Colonic mucosa (tissue), 4 donors: Measurements from ENCODE around the gene UBE2E1. TPM values are rescaled to one million over a fixed set of nuclear protein-coding genes. Genes with fewer than 3 reads are reported as not detected.
A peak's percentile ranks its signal among the peaks of the same experiment; 100 is the strongest.
"Not testable (repeated sequence)": the region's sequence is repeated elsewhere in the genome, so short reads cannot be mapped to it uniquely, and the experiment has no call there.

ENCODE experiments used
- DNase-seq: peaks from one replicate; pipeline ENCODE4 v3.0.0-alpha.2; 2020
- H3K27ac ChIP-seq: fragments of 200-600 bp; one replicate; pipeline ENCODE4 v1.8.0; 2021
- H3K27me3 ChIP-seq: fragments of 200-600 bp; one replicate; pipeline ENCODE4 v1.8.0; 2021
- H3K36me3 ChIP-seq: fragments of 200-600 bp; one replicate; pipeline ENCODE4 v1.8.0; 2021
- H3K4me1 ChIP-seq: fragments of 200-600 bp; one replicate; pipeline ENCODE4 v1.8.0; 2021; ENCODE audit warnings: mild to moderate bottlenecking
- H3K4me3 ChIP-seq: fragments of 200-600 bp; one replicate; pipeline ENCODE4 v1.8.0; 2021
- H3K9ac ChIP-seq, 2 donors: one replicate each; pipeline ENCODE4 v1.7.0; 2013; ENCODE audit warnings: control low read depth in 2 of 2, low read depth in 2 of 2, low read length in 2 of 2
- H3K9me3 ChIP-seq: fragments of 200-600 bp; one replicate; pipeline ENCODE4 v1.8.0; 2021
- CTCF ChIP-seq: fragments of 200-600 bp; IDR thresholded peaks from one replicate; pipeline ENCODE4 v1.8.0; 2022; ENCODE audit warnings: antibody characterized with exemption, mild to moderate bottlenecking
- intact Hi-C: fragments of 100-400 bp; cut with DNase I; formaldehyde crosslinking; loops from one replicate; pipeline ENCODE4 v1.14.1; 2022
- total RNA-seq, 2 donors: library from RNA; stranded (reverse); fragmentation: NEBNext Ultra II Directional in 1 of 2; extraction: Animal tissue kit (Norgen Biotek cat#: 25700) in 1 of 2; gene quantifications; one replicate each; pipeline ENCODE4 v1.2.1, GENCODE V29; 2021
- donor health status: healthy.
- donor health status: DM: no; HTN: no; CAD: no.
- donor health status: DM: no; HTN: no; CAD: no.

UBE2E1 gene
- total RNA-seq, 2 donors from 2014 or later = 68.6 to 81.7 TPM

GRCh38 chr3:23916152-23916885 lies 110.6 kb downstream of the UBE2E1 start:
- H3K4me3 ChIP-seq = peak overlapping the region; percentile 95
- no peaks in the 10 kb centered on the region for H3K27me3 ChIP-seq
- no peaks in the 10 kb centered on the region for H3K36me3 ChIP-seq
- TF ChIP-seq CTCF = no peak
- peak overlapping the region; percentile 88 to 95 for H3K9ac ChIP-seq
- intact Hi-C loops = no loop called here
- H3K27ac ChIP-seq = peak overlapping the region; percentile 93
- no peaks in the 10 kb centered on the region for H3K9me3 ChIP-seq
- peaks cover 5% of the 10 kb centered on the region for H3K4me1 ChIP-seq
- DNase-seq = peak; percentile 49

- Histone ChIP-seq H3K9me3 (no peaks in the 10 kb centered on the region), H3K4me3 (peak within 1 kb of the TSS; percentile 95), H3K27me3 (no peaks in the 10 kb centered on the region), H3K9ac (peak within 1 kb of the TSS; percentile 88 to 95), H3K36me3 (no peaks in the 10 kb centered on the region), H3K27ac (peak within 1 kb of the TSS; percentile 93), H3K4me1 (peaks cover 5% of the 10 kb centered on the region)
- peak; percentile 98 for DNase-seq
- peak; percentile 68 for TF ChIP-seq CTCF
- intact Hi-C loops = no loop called here
Observed at GRCh38 chr3:23916886-23917678, 111.3 kb downstream of the UBE2E1 start, which contains the start of the genes NKIRAS1 and RPL15. NKIRAS1 (minus strand) TSS chr3:23916990; CDS start chr3:23910904, 6,086 bp downstream. RPL15 (plus strand) TSS chr3:23917132; CDS start chr3:23917860, 728 bp downstream.

GRCh38 chr3:23917679-23918303 lies 112.0 kb downstream of the UBE2E1 start:
- H3K4me3 ChIP-seq = peak overlapping the region; percentile 95
- H3K36me3 ChIP-seq, DNase-seq, H3K27me3 ChIP-seq, intact Hi-C loops, H3K9me3 ChIP-seq, H3K4me1 ChIP-seq: not testable (repeated sequence)
- H3K27ac ChIP-seq = peak overlapping the region; percentile 93
- H3K9ac ChIP-seq = peak overlapping the region; percentile 88 to 95

GRCh38 chr3:23918331-23918730 lies 112.6 kb downstream of the UBE2E1 start:
- Histone ChIP-seq H3K4me3 (peak overlapping the region; percentile 95), H3K9ac (peak overlapping the region; percentile 88 to 95), H3K27ac (peak overlapping the region; percentile 93)
- intact Hi-C loops, H3K4me1 ChIP-seq, H3K36me3 ChIP-seq, H3K27me3 ChIP-seq, H3K9me3 ChIP-seq, DNase-seq: not testable (repeated sequence)

- H3K9me3 ChIP-seq = no peaks in the 10 kb centered on the region
- DNase-seq = no peak
- intact Hi-C loops = no loop called here
- H3K4me1 ChIP-seq = peaks cover 5% of the 10 kb centered on the region
- no peak overlapping the region for H3K27ac ChIP-seq
- H3K36me3 ChIP-seq = no peaks in the 10 kb centered on the region
- no peak for TF ChIP-seq CTCF
- H3K27me3 ChIP-seq = no peaks in the 10 kb centered on the region
- no peak overlapping the region for H3K4me3 ChIP-seq
- no peak overlapping the region for H3K9ac ChIP-seq
Observed at GRCh38 chr3:23919628-23920027, 113.9 kb downstream of the UBE2E1 start.

GRCh38 chr3:23920151-23920655 lies 114.4 kb downstream of the UBE2E1 start:
- H3K4me3 ChIP-seq = no peak overlapping the region
- no peaks in the 10 kb centered on the region for H3K36me3 ChIP-seq
- no peaks in the 10 kb centered on the region for H3K9me3 ChIP-seq
- no peaks in the 10 kb centered on the region for H3K27me3 ChIP-seq
- TF ChIP-seq CTCF = no peak
- no peak for DNase-seq
- intact Hi-C loops = no loop called here
- no peak overlapping the region for H3K27ac ChIP-seq
- H3K9ac ChIP-seq = no peak overlapping the region
- peaks cover 5% of the 10 kb centered on the region for H3K4me1 ChIP-seq
